ENCODE data around the gene WNT9B.

Gene WNT9B

DNA sequence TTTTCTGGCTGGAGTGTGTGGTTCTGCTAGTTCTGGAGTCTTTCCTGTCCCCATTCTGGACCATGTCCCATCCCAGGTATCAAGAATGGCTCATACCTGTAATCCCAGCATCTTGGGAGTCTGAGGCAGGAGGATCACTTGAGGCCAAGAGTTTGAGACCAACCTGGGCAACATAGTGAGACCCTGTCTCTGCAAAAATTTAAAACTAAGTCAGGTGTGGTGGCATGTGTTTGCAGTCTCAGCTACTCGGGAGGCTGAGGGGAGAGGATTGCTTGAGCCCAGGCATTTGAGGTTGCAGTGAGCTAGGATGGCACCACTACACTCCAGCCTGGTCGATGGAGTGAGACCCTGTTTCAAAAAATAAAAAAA lies 17.6 kb upstream of the WNT9B start:
- TF ChIP-seq, protein P1, sequence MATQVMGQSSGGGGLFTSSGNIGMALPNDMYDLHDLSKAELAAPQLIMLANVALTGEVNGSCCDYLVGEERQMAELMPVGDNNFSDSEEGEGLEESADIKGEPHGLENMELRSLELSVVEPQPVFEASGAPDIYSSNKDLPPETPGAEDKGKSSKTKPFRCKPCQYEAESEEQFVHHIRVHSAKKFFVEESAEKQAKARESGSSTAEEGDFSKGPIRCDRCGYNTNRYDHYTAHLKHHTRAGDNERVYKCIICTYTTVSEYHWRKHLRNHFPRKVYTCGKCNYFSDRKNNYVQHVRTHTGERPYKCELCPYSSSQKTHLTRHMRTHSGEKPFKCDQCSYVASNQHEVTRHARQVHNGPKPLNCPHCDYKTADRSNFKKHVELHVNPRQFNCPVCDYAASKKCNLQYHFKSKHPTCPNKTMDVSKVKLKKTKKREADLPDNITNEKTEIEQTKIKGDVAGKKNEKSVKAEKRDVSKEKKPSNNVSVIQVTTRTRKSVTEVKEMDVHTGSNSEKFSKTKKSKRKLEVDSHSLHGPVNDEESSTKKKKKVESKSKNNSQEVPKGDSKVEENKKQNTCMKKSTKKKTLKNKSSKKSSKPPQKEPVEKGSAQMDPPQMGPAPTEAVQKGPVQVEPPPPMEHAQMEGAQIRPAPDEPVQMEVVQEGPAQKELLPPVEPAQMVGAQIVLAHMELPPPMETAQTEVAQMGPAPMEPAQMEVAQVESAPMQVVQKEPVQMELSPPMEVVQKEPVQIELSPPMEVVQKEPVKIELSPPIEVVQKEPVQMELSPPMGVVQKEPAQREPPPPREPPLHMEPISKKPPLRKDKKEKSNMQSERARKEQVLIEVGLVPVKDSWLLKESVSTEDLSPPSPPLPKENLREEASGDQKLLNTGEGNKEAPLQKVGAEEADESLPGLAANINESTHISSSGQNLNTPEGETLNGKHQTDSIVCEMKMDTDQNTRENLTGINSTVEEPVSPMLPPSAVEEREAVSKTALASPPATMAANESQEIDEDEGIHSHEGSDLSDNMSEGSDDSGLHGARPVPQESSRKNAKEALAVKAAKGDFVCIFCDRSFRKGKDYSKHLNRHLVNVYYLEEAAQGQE (IDR thresholded peaks at IDR 0.05; ENCODE audit: insufficient read depth in 1 of 2, low read depth in 2 of 2, low read length in 2 of 2): no peak
- no peak for TF ChIP-seq POLR2AphosphoS5 (IDR thresholded peaks at IDR 0.05; ENCODE audit: low read depth, low read length)
- TF ChIP-seq FOXP2 (optimal IDR thresholded peaks at IDR 0.05; ENCODE audit: borderline replicate concordance, extremely low read depth, extremely low read length, insufficient read depth): no peak
- TF ChIP-seq TAF1 (IDR thresholded peaks at IDR 0.05; ENCODE audit: borderline replicate concordance, insufficient read depth, low read length): no peak
- TF ChIP-seq SIN3A (IDR thresholded peaks at IDR 0.05; ENCODE audit: borderline replicate concordance, insufficient read depth, low read length): no peak

DNA sequence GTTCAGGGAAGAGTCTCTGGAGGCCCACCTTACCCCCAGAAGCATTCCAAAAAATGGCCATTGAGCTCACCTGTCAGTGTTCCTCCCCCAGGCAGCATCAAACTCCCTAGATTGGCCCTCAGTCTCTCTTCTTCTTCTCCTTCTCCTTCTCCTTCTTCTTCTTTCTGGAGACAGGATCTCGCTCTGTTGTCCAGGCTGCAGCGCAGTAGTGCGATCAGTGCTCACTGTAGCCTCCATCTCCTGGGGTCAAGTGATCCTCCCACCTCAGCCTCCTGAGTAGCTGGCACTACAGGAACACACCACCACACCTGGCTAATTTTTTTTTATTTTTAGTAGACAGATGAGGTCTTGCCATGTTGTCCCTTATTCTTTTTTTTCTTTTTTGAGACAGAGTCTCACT lies 16.5 kb upstream of the WNT9B start:
- TF ChIP-seq SIN3A (IDR thresholded peaks at IDR 0.05; ENCODE audit: borderline replicate concordance, insufficient read depth, low read length): no peak
- TF ChIP-seq, protein P1 (IDR thresholded peaks at IDR 0.05; ENCODE audit: insufficient read depth in 1 of 2, low read depth in 2 of 2, low read length in 2 of 2): no peak
- TF ChIP-seq POLR2AphosphoS5 (IDR thresholded peaks at IDR 0.05; ENCODE audit: low read depth, low read length): no peak
- TF ChIP-seq TAF1 (IDR thresholded peaks at IDR 0.05; ENCODE audit: borderline replicate concordance, insufficient read depth, low read length): no peak
- TF ChIP-seq FOXP2 (optimal IDR thresholded peaks at IDR 0.05; ENCODE audit: borderline replicate concordance, extremely low read depth, extremely low read length, insufficient read depth): no peak

DNA sequence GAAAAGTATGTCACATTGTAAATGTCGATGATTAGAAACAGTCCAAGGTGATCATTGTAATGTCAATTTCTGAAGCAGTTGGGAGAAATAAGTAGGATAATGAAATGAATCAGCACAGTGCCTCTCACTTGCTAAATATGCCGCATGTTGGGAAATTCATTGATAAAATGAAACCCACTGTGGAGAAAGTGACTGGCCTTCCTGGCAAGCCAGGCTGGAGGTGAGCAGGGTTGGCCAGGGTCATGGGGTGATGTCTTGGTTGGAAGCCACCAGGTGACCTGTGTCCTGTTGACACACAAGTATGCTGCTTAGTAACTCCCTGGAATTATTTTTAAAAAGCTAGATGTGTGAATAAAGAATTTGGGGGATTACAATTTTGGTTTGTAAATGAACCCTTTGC lies 14.9 kb upstream of the WNT9B start:
- TF ChIP-seq, protein P1 (IDR thresholded peaks at IDR 0.05; ENCODE audit: insufficient read depth in 1 of 2, low read depth in 2 of 2, low read length in 2 of 2): no peak
- no peak for TF ChIP-seq TAF1 (IDR thresholded peaks at IDR 0.05; ENCODE audit: borderline replicate concordance, insufficient read depth, low read length)
- TF ChIP-seq SIN3A (IDR thresholded peaks at IDR 0.05; ENCODE audit: borderline replicate concordance, insufficient read depth, low read length): no peak
- TF ChIP-seq POLR2AphosphoS5 (IDR thresholded peaks at IDR 0.05; ENCODE audit: low read depth, low read length): no peak
- no peak for TF ChIP-seq FOXP2 (optimal IDR thresholded peaks at IDR 0.05; ENCODE audit: borderline replicate concordance, extremely low read depth, extremely low read length, insufficient read depth)

DNA sequence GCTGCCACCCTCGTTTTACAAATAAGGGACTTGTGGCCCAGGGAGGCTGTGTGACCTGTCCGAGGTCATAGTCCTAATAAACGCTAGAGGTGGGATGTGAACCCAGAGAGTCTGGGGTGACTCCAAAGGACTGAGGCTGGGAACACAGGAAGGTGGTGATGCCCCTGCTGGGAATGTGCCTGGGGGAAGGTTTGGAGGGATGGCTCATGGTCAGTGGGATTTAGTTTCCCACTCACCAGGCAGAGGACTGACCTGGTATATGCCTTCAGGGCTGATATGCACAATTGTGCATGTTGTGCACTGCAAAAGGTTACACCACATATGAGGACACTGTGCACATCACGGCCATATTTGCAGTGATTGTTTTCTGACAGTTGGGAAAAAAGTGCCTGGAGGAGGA lies 13.9 kb upstream of the WNT9B start:
- TF ChIP-seq TAF1 (IDR thresholded peaks at IDR 0.05; ENCODE audit: borderline replicate concordance, insufficient read depth, low read length) (no peak), FOXP2 (optimal IDR thresholded peaks at IDR 0.05; ENCODE audit: borderline replicate concordance, extremely low read depth, extremely low read length, insufficient read depth) (no peak), POLR2AphosphoS5 (IDR thresholded peaks at IDR 0.05; ENCODE audit: low read depth, low read length) (no peak), SIN3A (IDR thresholded peaks at IDR 0.05; ENCODE audit: borderline replicate concordance, insufficient read depth, low read length) (no peak)
- TF ChIP-seq, protein P1 (IDR thresholded peaks at IDR 0.05; ENCODE audit: insufficient read depth in 1 of 2, low read depth in 2 of 2, low read length in 2 of 2): no peak

DNA sequence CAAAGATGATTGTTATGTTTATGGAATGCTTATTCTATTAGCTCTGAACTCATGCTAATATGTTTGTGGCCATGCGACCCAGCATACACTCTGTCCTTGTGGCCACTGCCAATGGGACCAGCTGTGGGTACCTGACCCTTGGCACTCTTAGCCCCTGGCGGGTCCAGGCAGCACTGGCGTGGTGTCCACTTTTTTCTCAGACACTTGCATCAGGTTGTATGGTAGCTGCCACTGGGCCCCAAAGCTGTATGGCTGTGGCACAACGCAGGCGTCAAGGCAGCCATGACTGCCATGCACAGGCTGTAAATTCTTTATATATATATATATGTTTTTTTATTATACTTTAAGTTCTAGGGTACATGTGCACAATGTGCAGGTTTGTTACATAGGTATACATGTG lies 12.2 kb upstream of the WNT9B start:
- TF ChIP-seq POLR2AphosphoS5 (IDR thresholded peaks at IDR 0.05; ENCODE audit: low read depth, low read length) (no peak), FOXP2 (optimal IDR thresholded peaks at IDR 0.05; ENCODE audit: borderline replicate concordance, extremely low read depth, extremely low read length, insufficient read depth) (no peak), TAF1 (IDR thresholded peaks at IDR 0.05; ENCODE audit: borderline replicate concordance, insufficient read depth, low read length) (no peak), SIN3A (IDR thresholded peaks at IDR 0.05; ENCODE audit: borderline replicate concordance, insufficient read depth, low read length) (no peak)
- TF ChIP-seq, protein P1 (IDR thresholded peaks at IDR 0.05; ENCODE audit: insufficient read depth in 1 of 2, low read depth in 2 of 2, low read length in 2 of 2): no peak
